NCI-H69 (cell line): Measurements from ENCODE around the gene ZBTB24.

Source experiments
- DNase-seq: peaks from one replicate; lab custom pipeline; 2025; lab: John Stamatoyannopoulos, UW

The ZBTB24 gene

DNA sequence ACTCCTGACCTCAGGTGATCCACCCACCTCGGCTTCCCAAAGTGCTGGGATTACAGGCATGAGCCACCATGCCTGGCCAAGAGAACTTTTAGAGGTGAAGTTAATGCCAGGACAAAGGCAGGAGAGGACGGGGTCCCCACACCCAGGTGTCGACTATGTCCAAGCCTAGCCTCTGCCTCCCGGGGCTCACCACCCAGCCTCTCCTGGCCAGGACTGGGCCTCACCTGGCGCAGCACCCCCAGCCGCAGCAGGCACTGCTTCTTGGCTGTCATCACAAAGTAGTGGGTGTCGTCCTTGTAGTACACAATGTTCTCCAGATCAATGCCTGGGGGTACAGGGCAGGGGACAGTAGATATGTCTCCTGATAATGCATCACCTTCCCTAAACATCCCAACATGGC, 31.6 kb downstream of the ZBTB24 start:
- no peak for DNase-seq

DNA sequence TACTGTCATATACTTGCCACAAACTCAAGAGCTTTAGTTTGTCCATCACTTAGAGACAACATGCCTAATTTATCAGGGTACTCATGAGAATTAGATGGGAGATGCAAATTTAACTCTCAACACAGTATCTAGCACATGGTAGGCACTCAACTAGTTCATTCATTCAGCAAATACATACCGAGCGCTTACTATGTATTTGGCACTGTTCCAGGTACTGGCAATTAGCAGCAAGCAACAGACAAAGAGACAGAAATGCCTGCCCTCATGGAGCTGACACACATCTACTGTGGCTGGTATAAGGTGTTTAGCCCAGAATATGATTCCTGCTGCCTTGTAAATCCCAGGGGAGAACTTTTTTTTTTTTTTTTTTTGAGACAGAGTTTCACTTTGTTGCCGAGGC, 32.2 kb downstream of the ZBTB24 start:
- DNase-seq = no peak

DNA sequence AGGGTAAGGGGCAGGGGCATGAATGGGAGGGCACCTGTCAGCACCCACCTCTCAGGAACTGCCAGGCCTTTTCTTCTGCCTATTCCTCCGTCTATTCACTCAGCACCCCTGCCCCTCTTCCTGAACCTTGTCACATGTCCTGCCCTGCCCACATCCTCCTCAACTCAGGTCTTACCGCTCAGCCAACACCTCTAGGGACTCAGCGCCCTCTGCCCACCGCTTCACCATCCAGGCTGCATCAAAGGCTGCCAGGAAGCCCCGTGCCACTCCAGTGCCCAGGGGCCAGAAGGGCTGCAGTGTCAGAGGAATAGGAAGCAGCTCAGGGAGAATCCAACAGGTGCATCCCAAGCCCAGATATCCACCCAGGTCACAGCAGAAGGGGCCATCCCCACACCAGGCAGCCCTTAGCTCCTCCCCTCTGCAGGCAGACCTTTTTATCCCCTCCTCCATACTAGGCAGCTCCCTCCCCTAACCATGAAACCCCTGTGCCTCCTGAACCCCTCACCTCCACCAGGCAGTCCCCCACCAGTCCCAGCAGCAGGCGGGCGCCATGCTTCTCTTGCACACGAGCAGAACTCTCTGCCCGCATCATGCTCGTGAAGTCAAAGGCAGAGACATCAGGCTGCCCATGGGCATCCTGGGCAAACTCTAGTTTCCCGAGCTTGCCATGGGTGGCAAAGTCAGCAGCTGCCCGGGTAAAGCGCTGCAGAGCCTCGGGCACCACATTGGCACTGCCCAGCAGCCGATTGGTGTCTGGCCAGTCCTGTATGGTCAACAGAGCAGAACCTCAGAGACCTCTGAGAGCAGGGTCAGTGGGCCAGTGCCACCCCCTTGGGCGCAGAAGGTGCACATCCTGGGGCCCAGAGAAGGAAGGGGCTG, 33.0 kb downstream of the ZBTB24 start:
- no peak for DNase-seq

DNA sequence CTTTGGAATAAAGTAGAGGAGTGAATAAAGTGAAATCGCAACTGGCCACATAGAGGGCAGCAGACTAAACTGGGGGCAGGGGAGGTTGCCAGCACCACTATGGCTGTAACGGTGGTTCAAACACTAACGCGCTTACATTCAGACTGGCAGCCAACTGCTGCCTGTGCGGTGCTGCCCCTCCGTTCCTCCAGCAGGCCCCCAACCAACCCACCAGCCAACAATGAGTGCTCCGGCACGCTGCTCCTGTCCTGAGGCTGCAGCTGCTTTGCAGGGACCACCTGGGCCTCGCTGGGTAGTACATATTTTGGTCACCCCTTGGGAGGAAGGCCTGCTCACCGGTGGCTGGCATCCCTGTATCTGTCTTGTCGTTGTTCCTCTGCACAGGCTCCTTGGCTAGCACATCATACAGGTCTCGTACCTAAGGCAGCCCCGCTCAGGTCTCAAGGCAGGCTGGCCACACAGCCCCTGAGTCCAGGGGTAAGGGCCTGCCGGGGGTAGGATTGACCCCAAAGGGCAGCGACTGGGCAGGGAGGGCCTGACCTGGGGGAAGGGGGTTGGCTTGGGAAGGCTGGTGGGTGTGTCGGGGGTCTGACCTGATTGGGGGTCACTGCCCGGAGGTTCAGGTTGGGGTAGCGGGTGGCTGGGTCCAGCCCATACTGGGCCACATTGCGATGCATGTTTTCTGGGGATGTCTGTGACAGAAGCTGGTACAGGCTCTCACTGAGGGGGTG, 33.8 kb downstream of the ZBTB24 start:
- no peak for DNase-seq

DNA sequence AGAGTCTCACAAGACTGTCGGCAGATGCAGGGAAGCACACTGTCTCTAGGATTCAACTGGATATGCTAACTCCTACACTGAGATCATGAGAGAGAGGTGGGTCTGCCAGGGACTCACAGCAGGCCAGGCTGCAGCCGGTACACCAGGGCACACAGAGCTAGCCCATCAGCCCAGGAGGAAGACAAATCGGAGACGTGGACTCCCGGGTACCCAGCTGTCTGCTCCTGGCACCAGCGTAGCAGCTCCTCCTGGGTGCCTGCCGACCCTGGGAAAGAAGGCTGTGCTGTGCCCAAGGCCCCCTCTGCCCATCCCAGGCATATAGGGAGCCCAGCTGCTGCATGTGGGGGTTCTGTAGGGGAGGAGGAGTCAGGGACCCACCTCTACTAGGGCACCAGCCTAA, 34.4 kb downstream of the ZBTB24 start:
- no peak for DNase-seq

DNA sequence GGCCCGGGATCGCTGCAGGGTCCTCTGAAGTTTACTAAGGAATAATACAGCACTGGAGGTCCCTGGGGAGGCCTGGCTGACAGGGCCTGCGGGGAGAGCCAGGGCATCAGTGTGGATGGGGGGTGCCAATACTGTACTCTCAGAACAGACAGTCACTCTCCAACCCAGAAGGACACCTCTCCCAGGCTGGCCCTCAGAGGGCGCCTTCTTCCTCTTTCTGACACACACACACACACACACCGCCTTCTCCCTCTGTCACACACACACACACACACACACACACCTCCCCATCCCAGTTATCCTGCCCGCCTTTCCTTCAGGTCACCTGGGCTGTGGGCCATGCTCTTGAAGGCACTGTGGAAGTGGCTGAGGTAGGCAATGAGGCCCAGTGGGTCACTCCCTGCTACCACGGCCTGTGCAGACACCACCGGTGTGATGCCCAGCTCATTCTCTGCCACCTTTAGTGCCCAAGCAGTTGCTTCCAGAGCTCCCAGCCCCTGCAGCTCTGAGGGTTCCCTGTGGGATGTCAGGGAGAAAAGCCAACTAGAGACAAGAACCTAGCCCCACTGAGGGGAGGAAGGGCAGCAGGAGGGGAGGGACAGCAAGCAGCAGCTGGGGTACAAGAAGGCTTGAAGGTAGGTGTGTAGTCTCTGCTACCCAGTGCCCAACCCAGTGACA, 35.0 kb downstream of the ZBTB24 start:
- DNase-seq = peak; percentile 17

DNA sequence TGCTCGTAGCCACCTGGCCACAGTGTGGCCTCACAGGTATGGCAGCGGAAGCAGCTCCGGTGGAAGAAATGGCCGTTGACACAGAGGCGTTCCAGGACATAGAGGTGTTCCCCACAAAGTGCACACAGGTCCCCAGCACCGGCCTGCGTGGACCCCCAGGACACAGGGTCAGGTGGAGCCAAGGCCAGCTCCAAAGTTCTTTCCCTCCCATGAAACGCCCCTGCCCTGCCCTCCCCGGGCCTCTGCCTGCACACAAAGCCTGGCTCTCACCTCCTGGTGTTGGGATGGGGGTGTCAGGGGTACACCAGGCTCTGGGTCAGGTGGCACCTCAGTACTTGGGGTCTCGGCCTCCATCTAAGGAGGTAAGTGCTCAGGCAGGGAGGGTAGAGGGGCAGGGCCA, 35.9 kb downstream of the ZBTB24 start:
- DNase-seq = no peak

DNA sequence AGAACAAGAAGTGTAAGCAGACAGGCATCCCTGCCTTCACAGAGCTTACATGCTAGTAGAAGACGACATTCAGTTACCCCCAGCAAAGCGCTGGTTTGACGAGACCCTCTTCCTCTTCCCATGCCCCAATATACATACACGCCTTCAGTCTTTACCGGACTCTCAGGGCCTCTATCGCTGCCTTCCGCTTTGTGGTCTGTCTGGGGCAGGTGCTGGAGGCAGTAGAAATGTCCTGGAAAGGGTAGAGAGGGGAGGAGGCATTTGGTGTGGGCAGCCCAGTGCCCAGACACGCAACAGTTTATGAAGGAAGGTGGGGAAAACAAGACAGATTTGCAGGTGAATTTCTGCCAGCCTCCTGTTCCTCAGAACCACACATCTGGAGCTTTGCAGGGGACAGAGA, 36.5 kb downstream of the ZBTB24 start:
- DNase-seq = no peak

DNA sequence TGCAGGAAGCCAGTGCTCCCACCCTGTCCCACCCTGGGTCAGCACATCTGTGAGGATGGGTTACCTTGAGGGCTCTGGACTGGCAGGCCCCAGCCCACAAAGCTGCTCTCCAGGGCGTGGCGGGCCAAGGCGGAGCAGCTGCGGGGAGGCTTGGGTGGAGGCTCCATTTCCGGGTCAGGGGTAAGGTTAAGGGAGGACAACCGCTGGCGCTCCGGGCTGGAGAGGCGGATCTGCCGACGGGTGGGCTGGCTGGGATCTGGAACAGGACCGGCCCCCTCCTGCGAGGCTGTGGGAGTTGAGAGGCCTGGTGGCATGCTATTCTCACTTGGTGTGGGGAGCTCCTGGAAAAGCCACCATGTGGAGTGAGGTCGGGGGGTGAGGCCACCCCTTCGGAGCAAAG, 36.9 kb downstream of the ZBTB24 start:
- no peak for DNase-seq

DNA sequence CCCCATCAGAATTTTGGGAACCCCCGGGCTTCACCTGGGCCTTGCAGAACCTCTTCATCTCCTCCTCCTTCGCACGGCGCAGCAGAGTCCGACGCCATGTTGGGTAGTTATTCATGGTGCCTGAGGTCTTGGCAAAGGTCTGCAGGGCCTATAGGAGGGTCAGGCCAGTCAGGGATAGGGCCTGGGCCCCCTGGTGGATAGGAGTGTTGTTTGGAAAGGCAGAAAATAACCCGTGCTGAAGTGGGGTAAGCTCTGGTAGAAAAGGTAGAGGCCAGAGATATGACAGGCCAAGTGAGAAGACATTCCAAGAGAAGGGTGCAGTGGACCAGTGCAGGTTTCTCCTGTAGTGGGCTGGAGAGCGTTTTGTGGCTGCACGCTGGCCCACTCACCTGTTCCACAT, 37.6 kb downstream of the ZBTB24 start:
- no peak for DNase-seq

DNA sequence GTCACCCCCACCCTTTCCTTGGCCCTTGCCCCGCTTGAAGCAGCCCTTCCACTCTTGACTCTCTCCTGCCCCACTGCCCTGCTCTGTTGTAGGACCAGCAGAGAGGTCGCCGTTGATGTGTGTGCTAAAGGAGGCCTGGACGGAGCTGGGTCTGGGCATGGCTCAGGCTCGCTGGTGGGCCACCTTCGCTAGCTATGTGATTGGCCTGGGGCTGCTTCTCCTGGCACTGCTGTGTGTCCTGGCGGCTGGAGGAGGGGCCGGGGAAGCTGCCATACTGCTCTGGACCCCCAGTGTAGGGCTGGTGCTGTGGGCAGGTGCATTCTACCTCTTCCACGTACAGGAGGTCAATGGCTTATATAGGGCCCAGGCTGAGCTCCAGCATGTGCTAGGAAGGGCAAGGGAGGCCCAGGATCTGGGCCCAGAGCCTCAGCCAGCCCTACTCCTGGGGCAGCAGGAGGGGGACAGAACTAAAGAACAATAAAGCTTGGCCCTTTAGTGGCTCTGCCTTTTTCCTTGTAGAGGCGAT, 39.5 kb downstream of the ZBTB24 start:
- DNase-seq = no peak

DNA sequence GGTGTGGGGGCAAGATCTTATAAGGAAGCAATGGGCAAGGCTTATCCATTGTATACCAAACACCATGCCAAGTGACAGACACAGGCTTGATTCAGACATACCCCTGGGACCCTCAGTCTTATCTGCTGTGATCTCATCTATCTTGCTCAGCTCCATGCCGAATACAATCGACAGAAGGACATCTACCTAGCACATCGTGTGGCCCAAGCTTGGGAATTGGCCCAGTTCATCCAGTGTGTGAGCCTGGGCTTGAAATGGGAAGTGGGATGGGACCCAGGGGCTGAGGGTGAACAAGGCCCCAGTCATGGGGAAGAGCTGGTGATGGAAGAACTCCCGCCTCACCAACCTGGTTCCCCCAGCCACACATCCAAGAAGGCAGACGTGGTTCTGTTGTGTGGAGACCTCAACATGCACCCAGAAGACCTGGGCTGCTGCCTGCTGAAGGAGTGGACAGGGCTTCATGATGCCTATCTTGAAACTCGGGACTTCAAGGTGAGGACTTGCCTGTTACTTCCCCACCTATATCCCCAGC, 40.6 kb downstream of the ZBTB24 start:
- no peak for DNase-seq

DNA sequence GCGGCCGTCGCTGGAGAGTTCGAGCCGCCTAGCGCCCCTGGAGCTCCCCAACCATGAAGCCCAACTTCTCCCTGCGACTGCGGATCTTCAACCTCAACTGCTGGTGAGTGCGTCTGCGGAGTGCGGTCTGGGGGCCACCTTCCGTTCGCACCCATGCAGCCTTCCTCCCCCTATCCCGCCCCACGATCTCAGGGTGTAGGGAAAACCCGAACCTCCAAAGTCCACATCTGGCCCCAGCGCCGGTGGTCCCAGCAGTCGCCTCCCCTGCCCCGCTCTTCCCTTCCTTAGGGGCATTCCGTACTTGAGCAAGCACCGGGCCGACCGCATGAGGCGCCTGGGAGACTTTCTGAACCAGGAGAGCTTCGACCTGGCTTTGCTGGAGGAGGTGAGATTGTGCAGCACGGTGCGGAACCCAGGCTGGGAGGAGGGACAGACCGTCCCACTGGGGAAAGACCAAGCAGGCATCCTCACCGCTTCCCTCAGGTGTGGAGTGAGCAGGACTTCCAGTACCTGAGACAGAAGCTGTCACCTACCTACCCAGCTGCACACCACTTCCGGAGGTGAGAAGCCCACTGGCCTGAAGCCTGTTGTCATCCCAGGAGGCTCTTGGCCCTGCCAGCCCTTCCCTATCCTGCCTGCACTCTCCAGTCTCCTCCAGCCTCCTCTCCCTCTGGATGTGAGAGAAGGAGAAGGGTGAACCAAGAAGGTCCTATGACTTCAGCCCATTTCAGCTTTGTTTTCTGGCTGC, 41.8 kb downstream of the ZBTB24 start:
- DNase-seq = peak; percentile 66

DNA sequence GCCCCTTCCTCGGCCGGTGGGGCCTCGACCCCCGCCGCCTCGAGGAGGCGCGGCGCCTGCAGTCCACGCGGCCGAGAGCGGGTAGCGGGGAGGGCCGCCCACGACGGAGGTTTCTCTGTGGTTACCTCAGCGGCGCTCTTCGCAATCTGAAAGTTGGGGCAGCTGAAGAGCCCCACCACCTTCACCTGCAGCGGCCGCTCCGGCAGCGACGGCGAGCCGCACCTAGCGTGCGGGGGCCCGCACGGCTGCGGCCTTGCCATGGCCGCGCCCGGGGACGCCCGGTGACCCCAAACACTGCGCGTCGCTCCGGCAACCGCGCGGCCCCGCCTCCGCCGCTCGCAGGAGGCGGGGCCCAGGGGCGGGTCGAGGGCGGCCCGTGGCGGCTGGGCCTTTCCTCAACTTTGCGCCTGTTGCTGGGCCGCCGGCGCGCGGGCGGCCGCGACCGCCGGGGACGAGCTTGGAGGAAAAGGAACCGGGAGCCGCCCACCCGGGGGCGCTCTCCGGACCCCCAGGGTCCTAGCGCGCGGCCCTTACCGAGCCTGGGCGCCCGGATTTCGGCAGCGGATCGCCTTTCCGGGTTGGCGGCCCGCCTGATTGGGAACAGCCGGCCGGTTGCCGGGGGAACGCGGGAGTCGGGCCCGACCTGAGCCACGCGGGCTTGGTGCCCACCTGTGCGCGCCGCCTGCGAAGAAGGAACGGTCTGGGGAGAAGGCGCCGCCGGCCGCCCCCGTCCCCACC, 42.5 kb downstream of the ZBTB24 start, which contains the start of the genes PPIL6 and SMPD2:
Gene PPIL6 (minus strand): TSS at position 298 of the 738 bp plus-strand sequence. CDS start 38 bp downstream, at position 260.
Gene SMPD2 (plus strand): TSS at position 394 of the 738 bp plus-strand sequence. CDS start 398 bp downstream, outside the sequence.
- peak; percentile 91 for DNase-seq

DNA sequence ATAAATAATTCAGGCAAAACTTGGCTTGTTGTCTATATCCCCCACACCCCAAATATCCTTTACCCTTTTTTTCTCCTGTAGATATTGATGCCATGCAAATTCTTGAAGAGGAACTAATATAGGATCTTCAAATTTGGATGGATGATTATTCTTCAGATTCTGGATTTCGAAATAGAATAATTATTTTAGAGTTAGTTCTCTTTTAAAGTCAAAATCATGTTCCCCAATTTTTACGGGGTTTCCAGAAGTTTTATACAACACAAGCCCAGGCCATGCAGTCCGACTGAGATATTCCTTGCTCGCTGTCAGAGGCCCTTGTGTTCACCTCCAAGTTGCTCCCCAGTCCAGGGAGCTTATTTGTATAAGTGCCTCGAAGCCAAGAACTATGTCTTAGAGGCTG, 47.0 kb downstream of the ZBTB24 start:
- no peak for DNase-seq

DNA sequence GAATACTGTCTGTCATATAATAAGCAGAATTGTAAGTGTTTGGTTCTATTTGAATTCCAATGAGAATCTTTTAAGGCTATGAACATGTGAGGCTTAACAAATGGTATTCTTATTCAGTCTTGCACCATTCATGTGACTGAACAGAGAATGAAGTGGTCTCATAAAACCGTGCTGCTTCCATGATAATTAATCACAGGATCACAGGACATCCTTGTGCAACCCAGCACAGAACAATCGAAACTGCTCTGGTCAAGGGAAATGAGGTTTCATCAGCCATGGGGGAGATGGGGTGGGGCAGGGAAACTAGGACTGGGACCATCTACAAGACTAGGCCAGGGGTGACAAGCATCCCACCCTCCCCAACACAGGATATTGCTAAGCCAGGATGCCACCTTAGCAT, 48.6 kb downstream of the ZBTB24 start:
- DNase-seq = no peak

DNA sequence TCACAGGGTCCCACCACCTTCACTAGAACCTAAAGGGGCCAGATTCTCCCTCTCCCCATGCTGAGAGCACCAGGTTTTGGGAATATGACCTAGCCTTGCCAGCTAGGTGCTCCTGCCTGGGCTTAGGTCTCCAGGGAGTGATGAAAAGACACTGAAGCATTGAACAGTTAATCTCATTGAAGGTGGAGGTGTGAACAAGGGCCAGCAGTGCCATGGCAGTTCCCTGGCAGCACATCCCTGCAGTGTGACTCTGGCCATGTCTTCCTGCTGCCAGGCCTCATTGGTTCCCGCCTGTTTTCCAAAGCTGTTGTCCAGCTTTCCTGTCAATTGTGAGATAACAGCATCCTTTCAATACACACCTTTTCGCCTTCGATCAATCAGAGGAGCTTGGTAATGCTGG, 53.5 kb downstream of the ZBTB24 start:
- peak; percentile 63 for DNase-seq

DNA sequence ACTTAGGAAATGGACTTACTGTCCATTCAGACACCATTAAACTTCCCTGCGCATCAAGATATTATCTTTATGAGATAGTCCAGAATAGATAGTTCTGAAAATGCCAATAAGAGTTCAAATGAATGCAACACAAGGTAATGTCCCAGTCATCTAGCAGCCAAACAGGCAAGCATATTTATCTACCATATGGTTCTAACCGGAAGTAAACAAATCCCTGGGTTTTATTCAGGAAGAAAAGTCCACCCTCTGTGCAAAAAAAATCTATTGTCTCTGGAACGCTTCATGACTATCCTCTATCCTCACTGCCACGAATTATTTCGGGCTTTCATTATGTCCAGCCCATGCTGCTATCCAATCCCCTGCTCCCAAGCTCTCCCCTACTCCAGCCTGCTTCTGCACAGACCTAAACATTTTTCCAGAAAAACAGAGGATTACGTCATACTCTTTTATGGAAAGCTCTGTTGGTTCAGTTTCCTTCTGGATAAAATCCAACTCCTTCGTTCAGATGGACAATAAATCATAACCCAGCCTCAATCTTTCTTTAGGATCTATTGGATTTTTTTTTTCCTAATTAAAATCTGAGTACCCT, 54.0 kb downstream of the ZBTB24 start:
- DNase-seq = peak; percentile 70

DNA sequence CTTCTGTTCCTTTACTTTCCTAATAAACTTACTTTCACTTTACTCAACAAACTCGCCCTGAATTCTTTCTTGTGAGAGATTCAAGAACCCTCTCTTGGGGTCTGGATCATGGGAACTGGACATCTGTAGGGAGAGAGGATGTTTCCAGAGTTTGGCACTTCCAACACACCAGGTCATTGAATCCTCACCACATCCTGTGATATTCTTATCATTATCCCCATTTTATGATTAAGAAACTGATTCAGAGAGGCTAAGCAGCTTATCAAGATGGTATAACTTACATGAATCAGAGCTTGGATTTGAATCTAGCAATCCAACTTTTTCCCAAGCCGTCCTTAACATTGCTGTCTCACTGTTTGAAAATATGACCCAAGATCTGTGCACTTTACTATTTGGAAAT, 58.1 kb downstream of the ZBTB24 start:
- no peak for DNase-seq

DNA sequence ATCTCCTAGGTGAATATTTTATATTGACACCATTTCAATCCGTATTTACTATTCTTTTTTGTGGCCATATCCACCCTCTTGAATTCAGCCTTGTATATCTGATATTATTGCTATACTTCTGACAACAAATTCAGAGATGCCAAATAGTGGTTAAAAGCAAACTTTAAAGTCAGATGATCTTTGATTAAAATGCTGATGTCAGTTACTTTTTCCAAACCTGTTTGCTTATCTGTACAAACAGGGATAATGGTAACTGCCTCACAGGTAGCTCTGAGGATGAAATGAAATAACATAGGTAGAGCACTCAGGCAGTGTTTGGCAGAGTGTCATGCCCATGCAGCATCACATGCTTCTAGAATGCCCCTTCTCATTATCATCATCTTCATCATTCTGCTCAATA, 61.8 kb downstream of the ZBTB24 start:
- no peak for DNase-seq
